GM23338 (cell line): ENCODE data around the gene CEP70. TPM values are rescaled to one million over a fixed set of nuclear protein-coding genes. Genes with fewer than 3 reads are reported as not detected.
"Not testable (repeated sequence)": the region's sequence is repeated elsewhere in the genome, so short reads cannot be mapped to it uniquely, and the experiment has no call there.

ENCODE experiments used
- ATAC-seq: fragments of 200-7000 bp; cut with Tn5 transposase; 3 replicates; pipeline ENCODE4 v1.9.1; 2020
- DNase-seq: peaks from one replicate; pipeline ENCODE4 v3.0.0-alpha.2; 2015; ENCODE audit warnings: low spot score
- H2AFZ ChIP-seq: fragments of 200-600 bp; sonication (generic); 2 replicates; pipeline ENCODE4 v1.8.0; 2016; ENCODE audit warnings: antibody characterized with exemption, mild to moderate bottlenecking, moderate library complexity
- H3F3A ChIP-seq: fragments of 200-600 bp; sonication (generic); replicated peaks from 2 replicates; pipeline ENCODE4 v1.8.0; 2017; ENCODE audit warnings: antibody characterized with exemption, mixed run types, low read depth
- H3K27ac ChIP-seq: fragments of 200-600 bp; sonication (generic); 2 replicates; pipeline ENCODE4 v1.6.1; 2016; ENCODE audit warnings: low read depth
- H3K27me3 ChIP-seq: fragments of 200-600 bp; sonication (generic); 2 replicates; pipeline ENCODE4 v1.8.0; 2016; ENCODE audit warnings: mild to moderate bottlenecking, mixed run types, moderate library complexity; ENCODE audit not compliant: insufficient read depth
- H3K36me3 ChIP-seq: fragments of 200-600 bp; sonication (generic); 2 replicates; pipeline ENCODE4 v1.8.0; 2016; ENCODE audit warnings: mild to moderate bottlenecking; ENCODE audit not compliant: insufficient read depth
- H3K4me1 ChIP-seq: fragments of 200-600 bp; sonication (generic); 2 replicates; pipeline ENCODE4 v1.8.0; 2016; ENCODE audit warnings: mild to moderate bottlenecking, moderate library complexity; ENCODE audit not compliant: insufficient read depth
- H3K4me2 ChIP-seq: fragments of 200-600 bp; sonication (generic); 2 replicates; pipeline ENCODE4 v1.7.1; 2017; ENCODE audit warnings: mixed run types
- H3K4me3 ChIP-seq: fragments of 200-600 bp; sonication (generic); 2 replicates; pipeline ENCODE4 v1.6.1; 2016; ENCODE audit warnings: mixed run types
- H3K79me2 ChIP-seq: fragments of 200-600 bp; sonication (generic); replicated peaks from 2 replicates; pipeline ENCODE4 v1.8.0; 2017; ENCODE audit warnings: mild to moderate bottlenecking; ENCODE audit not compliant: insufficient read depth
- H3K9me2 ChIP-seq: fragments of 200-600 bp; sonication (generic); 2 replicates; pipeline ENCODE4 v1.8.0; 2017; ENCODE audit not compliant: insufficient read depth
- H4K20me1 ChIP-seq: fragments of 200-600 bp; sonication (generic); replicated peaks from 2 replicates; pipeline ENCODE4 v1.8.0; 2017; ENCODE audit warnings: mild to moderate bottlenecking; ENCODE audit not compliant: insufficient read depth
- H3K27ac Mint-ChIP-seq: 2 replicates; pipeline ENCODE4 v1.8.0; 2020; ENCODE audit warnings: inconsistent platforms, mild to moderate bottlenecking, moderate library complexity, mixed read lengths
- H3K27me3 Mint-ChIP-seq: 3 replicates; pipeline ENCODE4 v1.8.0; 2022; ENCODE audit warnings: low read depth, mild to moderate bottlenecking, moderate library complexity, mixed read lengths, inconsistent platforms; ENCODE audit not compliant: insufficient read depth, poor library complexity
- H3K36me3 Mint-ChIP-seq: 3 replicates; pipeline ENCODE4 v1.8.0; 2021; ENCODE audit warnings: low read depth, mild to moderate bottlenecking, inconsistent platforms, moderate library complexity, mixed read lengths
- H3K4me1 Mint-ChIP-seq: 3 replicates; pipeline ENCODE4 v1.8.0; 2020; ENCODE audit warnings: mild to moderate bottlenecking, inconsistent platforms, mixed read lengths
- H3K4me3 Mint-ChIP-seq: 3 replicates; pipeline ENCODE4 v1.8.0; 2021; ENCODE audit warnings: moderate library complexity, mild to moderate bottlenecking, inconsistent platforms, mixed read lengths
- H3K9me3 Mint-ChIP-seq: 3 replicates; pipeline ENCODE4 v1.8.0; 2020; ENCODE audit warnings: moderate library complexity, mild to moderate bottlenecking, inconsistent platforms, mixed read lengths
- CREB1 ChIP-seq: fragments of 250-450 bp; sonication (Bioruptor Pico); IDR thresholded peaks from 2 replicates; pipeline ENCODE4 v1.5.0; 2020; ENCODE audit warnings: low read depth, mild to moderate bottlenecking, moderate library complexity
- EZH2 ChIP-seq: fragments of 200-600 bp; sonication (generic); IDR thresholded peaks from one replicate; pipeline ENCODE4 v1.8.0; 2017; ENCODE audit warnings: antibody characterized with exemption, mild to moderate bottlenecking, low read depth; ENCODE audit not compliant: unreplicated experiment
- EZH2phosphoT487 ChIP-seq: fragments of 200-600 bp; sonication (generic); IDR thresholded peaks from one replicate; pipeline ENCODE4 v1.8.1; 2018; ENCODE audit warnings: antibody characterized with exemption; ENCODE audit not compliant: unreplicated experiment
- JUNB ChIP-seq: IDR thresholded peaks from one replicate; pipeline ENCODE4 v1.6.1; 2016; ENCODE audit warnings: antibody characterized with exemption; ENCODE audit not compliant: unreplicated experiment
- NANOG ChIP-seq: IDR thresholded peaks from 2 replicates; pipeline ENCODE4 v1.6.1; 2016; ENCODE audit warnings: antibody characterized with exemption, borderline replicate concordance
- POLR2AphosphoS5 ChIP-seq: IDR thresholded peaks from 2 replicates; pipeline ENCODE4 v1.6.1; 2016; ENCODE audit warnings: antibody characterized with exemption, low read depth
- STAT1 ChIP-seq: IDR thresholded peaks from one replicate; pipeline ENCODE4 v1.6.1; 2016; ENCODE audit warnings: antibody characterized with exemption; ENCODE audit not compliant: unreplicated experiment
- ZNF114 ChIP-seq: fragments of 250-450 bp; sonication (Bioruptor Pico); IDR thresholded peaks from 2 replicates; pipeline ENCODE4 v1.5.0; 2020; ENCODE audit warnings: mild to moderate bottlenecking, moderate library complexity
- ZNF331 ChIP-seq: fragments of 250-450 bp; sonication (Bioruptor Pico); IDR thresholded peaks from 2 replicates; pipeline ENCODE4 v1.5.0; 2020; ENCODE audit warnings: low read depth, mild to moderate bottlenecking, moderate library complexity
- polyA plus RNA-seq: library from polyadenylated mRNA; unstranded; fragments of >200 nt; fragmentation: Nextera tagmentation; extraction: Ambion mirVana; gene quantifications from 2 replicates; pipeline ENCODE4 v1.2.1, GENCODE V29; 2016
- total RNA-seq: library from RNA; depleted of rRNA; stranded (reverse); fragments of >200 nt; shearing (Covaris generic); gene quantifications from 2 replicates; pipeline ENCODE4 v1.2.3, GENCODE V29; 2014
- TF ChIP-seq, protein P1 (sequence below): IDR thresholded peaks from 2 replicates; pipeline ENCODE4 v1.6.1; 2016; ENCODE audit warnings: antibody characterized with exemption
- TF ChIP-seq, protein P2 (sequence below): fragments of 250-450 bp; sonication (Bioruptor Pico); IDR thresholded peaks from 2 replicates; pipeline ENCODE4 v1.5.0; 2020; ENCODE audit warnings: mild to moderate bottlenecking, moderate library complexity
- TF ChIP-seq, protein P3 (sequence below), 2 experiments: fragments of 200-600 bp in 1 of 2; sonication (generic) in 1 of 2; conservative IDR thresholded peaks; 2 replicates each; pipeline versions ENCODE4 v1.5.1 to v1.6.1; 2016 to 2017; ENCODE audit warnings: antibody characterized with exemption in 2 of 2, low read depth in 2 of 2, mild to moderate bottlenecking in 2 of 2, moderate library complexity in 1 of 2

CEP70 gene
- total and polyA plus RNA-seq, 2 experiments from 2014 or later: 28.8 to 31.4 TPM

DNA sequence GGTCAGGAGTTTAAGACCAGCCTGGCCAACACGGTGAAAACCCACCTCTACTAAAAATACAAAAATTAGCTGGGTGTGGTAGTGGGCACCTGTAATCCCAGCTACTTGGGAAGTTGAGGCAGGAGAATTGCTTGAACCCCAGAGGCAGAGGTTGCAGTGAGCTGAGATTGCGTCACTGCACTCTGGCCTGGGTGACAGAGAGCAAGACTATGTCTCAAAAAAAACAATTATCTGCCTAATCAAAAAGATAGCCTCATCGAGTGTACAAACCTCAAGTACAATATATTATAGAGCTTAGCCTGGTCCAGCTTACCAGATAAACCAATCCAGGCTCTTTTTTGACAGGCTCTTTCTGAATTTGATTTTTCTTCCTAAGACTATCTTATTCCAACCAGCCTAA lies 98.4 kb downstream of the CEP70 start:
- ATAC-seq, H3K27ac Mint-ChIP-seq, H3K27me3 Mint-ChIP-seq, H3K27me3 ChIP-seq, H3K4me3 Mint-ChIP-seq, H3K27ac ChIP-seq, H3F3A ChIP-seq, H4K20me1 ChIP-seq, H3K9me2 ChIP-seq, H3K4me1 ChIP-seq, H2AFZ ChIP-seq, DNase-seq, H3K9me3 Mint-ChIP-seq, H3K36me3 ChIP-seq, H3K79me2 ChIP-seq, H3K4me3 ChIP-seq: not testable (repeated sequence)
- Mint-ChIP-seq H3K36me3 (peaks cover 19% of the 10 kb centered on the region; the same call in 2 of the 3 replicates), H3K4me1 (peaks cover 11% of the 10 kb centered on the region)
- H3K4me2 ChIP-seq: peak overlapping the region; percentile 13; the same call in 1 of the 2 replicates

DNA sequence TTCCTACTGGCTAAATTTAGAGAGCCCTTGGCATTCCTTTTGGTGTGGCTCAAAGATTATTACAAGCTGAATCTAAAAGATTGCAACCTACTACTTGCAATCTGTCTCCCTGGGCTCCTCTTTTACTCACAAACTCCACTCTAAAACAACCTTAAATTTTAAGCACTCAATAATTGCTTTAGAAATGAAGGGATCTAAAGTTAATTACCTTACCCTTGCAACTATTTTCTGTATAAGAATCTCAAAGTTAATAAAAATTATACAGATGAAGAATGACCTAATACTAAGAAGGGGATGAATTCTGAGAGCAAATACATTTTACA lies 99.5 kb downstream of the CEP70 start:
- Histone ChIP-seq H3K27ac (no peak overlapping the region), H3K79me2 (no peaks in the 10 kb centered on the region), H3K4me2 (no peak overlapping the region), H4K20me1 (no peaks in the 10 kb centered on the region), H3F3A (no peaks in the 10 kb centered on the region), H3K27me3 (no peaks in the 10 kb centered on the region), H2AFZ (no peak overlapping the region), H3K36me3 (no peaks in the 10 kb centered on the region), H3K4me1 (0 out of 2 replicates have a peak, but pooled peaks cover 7% of the 10 kb centered on the region), H3K4me3 (no peak overlapping the region), H3K9me2 (no peaks in the 10 kb centered on the region)
- no peak for ATAC-seq
- peaks cover 11% of the 10 kb centered on the region for H3K4me1 Mint-ChIP-seq
- H3K4me3 Mint-ChIP-seq: no peak overlapping the region
- H3K36me3 Mint-ChIP-seq: peaks cover 24% of the 10 kb centered on the region
- no peak for DNase-seq
- peaks cover 14% of the 10 kb centered on the region for H3K9me3 Mint-ChIP-seq
- no peaks in the 10 kb centered on the region for H3K27me3 Mint-ChIP-seq
- H3K27ac Mint-ChIP-seq: no peak overlapping the region
- TF ChIP-seq JUNB (no peak), ZNF114 (CRISPR knock-in tag) (no peak), EZH2phosphoT487 (no peak), CREB1 (no peak), EZH2 (no peak), STAT1 (no peak), POLR2AphosphoS5 (no peak), NANOG (no peak), ZNF331 (CRISPR knock-in tag) (no peak)
- TF ChIP-seq, protein P1, sequence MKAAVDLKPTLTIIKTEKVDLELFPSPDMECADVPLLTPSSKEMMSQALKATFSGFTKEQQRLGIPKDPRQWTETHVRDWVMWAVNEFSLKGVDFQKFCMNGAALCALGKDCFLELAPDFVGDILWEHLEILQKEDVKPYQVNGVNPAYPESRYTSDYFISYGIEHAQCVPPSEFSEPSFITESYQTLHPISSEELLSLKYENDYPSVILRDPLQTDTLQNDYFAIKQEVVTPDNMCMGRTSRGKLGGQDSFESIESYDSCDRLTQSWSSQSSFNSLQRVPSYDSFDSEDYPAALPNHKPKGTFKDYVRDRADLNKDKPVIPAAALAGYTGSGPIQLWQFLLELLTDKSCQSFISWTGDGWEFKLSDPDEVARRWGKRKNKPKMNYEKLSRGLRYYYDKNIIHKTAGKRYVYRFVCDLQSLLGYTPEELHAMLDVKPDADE: no peak
- TF ChIP-seq, protein P2, sequence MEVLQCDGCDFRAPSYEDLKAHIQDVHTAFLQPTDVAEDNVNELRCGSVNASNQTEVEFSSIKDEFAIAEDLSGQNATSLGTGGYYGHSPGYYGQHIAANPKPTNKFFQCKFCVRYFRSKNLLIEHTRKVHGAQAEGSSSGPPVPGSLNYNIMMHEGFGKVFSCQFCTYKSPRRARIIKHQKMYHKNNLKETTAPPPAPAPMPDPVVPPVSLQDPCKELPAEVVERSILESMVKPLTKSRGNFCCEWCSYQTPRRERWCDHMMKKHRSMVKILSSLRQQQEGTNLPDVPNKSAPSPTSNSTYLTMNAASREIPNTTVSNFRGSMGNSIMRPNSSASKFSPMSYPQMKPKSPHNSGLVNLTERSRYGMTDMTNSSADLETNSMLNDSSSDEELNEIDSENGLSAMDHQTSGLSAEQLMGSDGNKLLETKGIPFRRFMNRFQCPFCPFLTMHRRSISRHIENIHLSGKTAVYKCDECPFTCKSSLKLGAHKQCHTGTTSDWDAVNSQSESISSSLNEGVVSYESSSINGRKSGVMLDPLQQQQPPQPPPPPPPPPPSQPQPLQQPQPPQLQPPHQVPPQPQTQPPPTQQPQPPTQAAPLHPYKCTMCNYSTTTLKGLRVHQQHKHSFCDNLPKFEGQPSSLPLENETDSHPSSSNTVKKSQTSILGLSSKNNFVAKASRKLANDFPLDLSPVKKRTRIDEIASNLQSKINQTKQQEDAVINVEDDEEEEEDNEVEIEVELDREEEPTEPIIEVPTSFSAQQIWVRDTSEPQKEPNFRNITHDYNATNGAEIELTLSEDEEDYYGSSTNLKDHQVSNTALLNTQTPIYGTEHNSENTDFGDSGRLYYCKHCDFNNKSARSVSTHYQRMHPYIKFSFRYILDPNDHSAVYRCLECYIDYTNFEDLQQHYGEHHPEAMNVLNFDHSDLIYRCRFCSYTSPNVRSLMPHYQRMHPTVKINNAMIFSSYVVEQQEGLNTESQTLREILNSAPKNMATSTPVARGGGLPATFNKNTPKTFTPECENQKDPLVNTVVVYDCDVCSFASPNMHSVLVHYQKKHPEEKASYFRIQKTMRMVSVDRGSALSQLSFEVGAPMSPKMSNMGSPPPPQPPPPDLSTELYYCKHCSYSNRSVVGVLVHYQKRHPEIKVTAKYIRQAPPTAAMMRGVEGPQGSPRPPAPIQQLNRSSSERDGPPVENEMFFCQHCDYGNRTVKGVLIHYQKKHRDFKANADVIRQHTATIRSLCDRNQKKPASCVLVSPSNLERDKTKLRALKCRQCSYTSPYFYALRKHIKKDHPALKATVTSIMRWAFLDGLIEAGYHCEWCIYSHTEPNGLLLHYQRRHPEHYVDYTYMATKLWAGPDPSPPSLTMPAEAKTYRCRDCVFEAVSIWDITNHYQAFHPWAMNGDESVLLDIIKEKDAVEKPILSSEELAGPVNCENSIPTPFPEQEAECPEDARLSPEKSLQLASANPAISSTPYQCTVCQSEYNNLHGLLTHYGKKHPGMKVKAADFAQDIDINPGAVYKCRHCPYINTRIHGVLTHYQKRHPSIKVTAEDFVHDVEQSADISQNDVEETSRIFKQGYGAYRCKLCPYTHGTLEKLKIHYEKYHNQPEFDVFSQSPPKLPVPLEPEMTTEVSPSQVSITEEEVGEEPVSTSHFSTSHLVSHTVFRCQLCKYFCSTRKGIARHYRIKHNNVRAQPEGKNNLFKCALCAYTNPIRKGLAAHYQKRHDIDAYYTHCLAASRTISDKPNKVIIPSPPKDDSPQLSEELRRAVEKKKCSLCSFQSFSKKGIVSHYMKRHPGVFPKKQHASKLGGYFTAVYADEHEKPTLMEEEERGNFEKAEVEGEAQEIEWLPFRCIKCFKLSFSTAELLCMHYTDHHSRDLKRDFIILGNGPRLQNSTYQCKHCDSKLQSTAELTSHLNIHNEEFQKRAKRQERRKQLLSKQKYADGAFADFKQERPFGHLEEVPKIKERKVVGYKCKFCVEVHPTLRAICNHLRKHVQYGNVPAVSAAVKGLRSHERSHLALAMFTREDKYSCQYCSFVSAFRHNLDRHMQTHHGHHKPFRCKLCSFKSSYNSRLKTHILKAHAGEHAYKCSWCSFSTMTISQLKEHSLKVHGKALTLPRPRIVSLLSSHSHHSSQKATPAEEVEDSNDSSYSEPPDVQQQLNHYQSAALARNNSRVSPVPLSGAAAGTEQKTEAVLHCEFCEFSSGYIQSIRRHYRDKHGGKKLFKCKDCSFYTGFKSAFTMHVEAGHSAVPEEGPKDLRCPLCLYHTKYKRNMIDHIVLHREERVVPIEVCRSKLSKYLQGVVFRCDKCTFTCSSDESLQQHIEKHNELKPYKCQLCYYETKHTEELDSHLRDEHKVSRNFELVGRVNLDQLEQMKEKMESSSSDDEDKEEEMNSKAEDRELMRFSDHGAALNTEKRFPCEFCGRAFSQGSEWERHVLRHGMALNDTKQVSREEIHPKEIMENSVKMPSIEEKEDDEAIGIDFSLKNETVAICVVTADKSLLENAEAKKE: no peak
- TF ChIP-seq, protein P3, sequence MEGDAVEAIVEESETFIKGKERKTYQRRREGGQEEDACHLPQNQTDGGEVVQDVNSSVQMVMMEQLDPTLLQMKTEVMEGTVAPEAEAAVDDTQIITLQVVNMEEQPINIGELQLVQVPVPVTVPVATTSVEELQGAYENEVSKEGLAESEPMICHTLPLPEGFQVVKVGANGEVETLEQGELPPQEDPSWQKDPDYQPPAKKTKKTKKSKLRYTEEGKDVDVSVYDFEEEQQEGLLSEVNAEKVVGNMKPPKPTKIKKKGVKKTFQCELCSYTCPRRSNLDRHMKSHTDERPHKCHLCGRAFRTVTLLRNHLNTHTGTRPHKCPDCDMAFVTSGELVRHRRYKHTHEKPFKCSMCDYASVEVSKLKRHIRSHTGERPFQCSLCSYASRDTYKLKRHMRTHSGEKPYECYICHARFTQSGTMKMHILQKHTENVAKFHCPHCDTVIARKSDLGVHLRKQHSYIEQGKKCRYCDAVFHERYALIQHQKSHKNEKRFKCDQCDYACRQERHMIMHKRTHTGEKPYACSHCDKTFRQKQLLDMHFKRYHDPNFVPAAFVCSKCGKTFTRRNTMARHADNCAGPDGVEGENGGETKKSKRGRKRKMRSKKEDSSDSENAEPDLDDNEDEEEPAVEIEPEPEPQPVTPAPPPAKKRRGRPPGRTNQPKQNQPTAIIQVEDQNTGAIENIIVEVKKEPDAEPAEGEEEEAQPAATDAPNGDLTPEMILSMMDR (conservative IDR thresholded peaks at IDR 0.05; ENCODE audit: low read depth in 2 of 2): no peak
